Epithelial cell of proximal tubule (primary cell): ENCODE data around the gene ACTG1. TPM values are rescaled to one million over a fixed set of nuclear protein-coding genes. Genes with fewer than 3 reads are reported as not detected.

Source experiments
- DNase-seq: peaks from one replicate; pipeline ENCODE4 v3.0.0-alpha.2; 2011; ENCODE audit warnings: low read depth
- H3K4me3 ChIP-seq: 2 replicates; pipeline ENCODE4 v1.5.1; 2011; ENCODE audit warnings: low read depth, mild to moderate bottlenecking, low read length
- total RNA-seq: library from RNA; depleted of rRNA; stranded (reverse); fragments of >200 nt; gene quantifications from 2 replicates; pipeline ENCODE4 v1.2.3, GENCODE V29; 2015
- TF ChIP-seq, protein P1 (sequence below): conservative IDR thresholded peaks from 2 replicates; pipeline ENCODE4 v1.5.1; 2012; ENCODE audit warnings: low read depth, mild to moderate bottlenecking, low read length

The ACTG1 gene
- total RNA-seq, 1 donor from 2014 or later, result 8,322 TPM

GRCh38 chr17:81509972-81510784 is 2.4 kb downstream of the ACTG1 start:
- DNase-seq, result no peak

DNA sequence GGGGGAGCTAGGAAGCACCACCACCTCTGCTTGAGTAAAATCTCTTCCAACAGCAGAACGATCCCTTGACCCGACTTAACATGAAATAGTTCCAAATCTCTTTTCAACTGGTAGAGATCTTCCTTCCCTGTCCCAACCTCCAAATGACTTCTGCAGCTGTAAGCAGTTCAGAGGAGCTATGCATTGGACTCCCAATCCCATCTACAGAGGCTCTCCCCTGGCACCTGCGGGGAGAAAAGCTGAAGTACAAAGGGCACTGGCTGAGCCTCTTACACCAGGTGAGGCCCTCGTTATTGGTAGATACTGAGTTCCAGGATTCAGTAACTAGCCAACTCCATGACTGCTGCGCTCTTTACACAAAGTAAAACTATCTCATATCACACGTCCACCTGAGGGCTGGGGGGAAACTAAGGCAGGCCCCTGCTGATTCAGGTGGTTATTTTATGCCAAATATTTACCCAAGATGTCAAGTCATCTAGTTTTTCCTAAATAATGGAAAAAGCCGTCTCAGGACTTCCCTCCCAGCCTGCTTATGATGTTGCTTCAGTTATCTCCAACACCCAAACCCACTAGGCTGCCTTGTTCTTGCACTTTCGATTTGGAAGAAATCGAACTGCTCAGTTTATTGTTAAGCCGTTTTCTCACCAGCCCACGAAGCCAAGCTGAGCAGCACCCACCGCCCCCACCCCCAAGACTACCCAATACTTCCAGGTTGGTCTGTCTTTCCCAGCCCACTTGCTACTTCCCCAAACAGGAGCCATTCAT is 3.2 kb downstream of the ACTG1 start:
- H3K4me3 ChIP-seq, result peak overlapping the region; percentile 89
- DNase-seq, result no peak
- TF ChIP-seq, protein P1, sequence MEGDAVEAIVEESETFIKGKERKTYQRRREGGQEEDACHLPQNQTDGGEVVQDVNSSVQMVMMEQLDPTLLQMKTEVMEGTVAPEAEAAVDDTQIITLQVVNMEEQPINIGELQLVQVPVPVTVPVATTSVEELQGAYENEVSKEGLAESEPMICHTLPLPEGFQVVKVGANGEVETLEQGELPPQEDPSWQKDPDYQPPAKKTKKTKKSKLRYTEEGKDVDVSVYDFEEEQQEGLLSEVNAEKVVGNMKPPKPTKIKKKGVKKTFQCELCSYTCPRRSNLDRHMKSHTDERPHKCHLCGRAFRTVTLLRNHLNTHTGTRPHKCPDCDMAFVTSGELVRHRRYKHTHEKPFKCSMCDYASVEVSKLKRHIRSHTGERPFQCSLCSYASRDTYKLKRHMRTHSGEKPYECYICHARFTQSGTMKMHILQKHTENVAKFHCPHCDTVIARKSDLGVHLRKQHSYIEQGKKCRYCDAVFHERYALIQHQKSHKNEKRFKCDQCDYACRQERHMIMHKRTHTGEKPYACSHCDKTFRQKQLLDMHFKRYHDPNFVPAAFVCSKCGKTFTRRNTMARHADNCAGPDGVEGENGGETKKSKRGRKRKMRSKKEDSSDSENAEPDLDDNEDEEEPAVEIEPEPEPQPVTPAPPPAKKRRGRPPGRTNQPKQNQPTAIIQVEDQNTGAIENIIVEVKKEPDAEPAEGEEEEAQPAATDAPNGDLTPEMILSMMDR, result no peak

More at GRCh38 chr17:81509972-81510784, 2.4 kb downstream of the ACTG1 start:
- peak overlapping the region; percentile 89 for H3K4me3 ChIP-seq
- TF ChIP-seq, protein P1, result no peak

- DNase-seq, result no peak
Observed at GRCh38 chr17:81508639-81509206, 3.9 kb downstream of the ACTG1 start.

GRCh38 chr17:81503619-81504018 is 9.0 kb downstream of the ACTG1 start:
- no peak for DNase-seq
- TF ChIP-seq, protein P1, result no peak
- no peak overlapping the region for H3K4me3 ChIP-seq

More at GRCh38 chr17:81508639-81509206, 3.9 kb downstream of the ACTG1 start:
- H3K4me3 ChIP-seq, result peak overlapping the region; percentile 89
- TF ChIP-seq, protein P1, result no peak

DNA sequence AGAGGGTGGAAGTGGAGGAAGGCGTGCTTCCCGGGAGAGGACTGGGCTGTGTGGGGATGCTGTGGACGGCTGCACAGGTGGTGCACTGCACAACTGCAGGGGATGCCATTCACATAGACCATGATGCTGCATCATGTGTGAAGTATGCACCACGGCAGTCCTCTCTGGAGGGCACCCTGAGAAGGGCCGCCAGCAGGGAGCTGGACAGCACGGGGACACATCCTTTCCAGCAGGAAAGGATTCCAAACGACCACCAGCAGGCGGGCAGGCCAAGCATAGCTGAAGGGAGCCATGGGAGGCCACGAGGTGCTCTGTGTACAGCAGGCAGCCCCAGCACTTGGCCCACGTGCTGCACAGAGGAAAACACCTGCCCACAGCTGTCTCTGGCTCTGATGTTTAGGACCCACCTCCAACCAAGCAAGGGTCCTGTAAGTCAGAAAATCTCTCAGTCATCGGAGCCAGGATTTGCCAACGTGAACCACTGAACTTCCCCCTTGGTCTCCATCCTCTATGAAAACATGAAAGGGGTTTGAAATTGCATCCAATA is 10.1 kb downstream of the ACTG1 start:
- no peak for DNase-seq
- no peak overlapping the region for H3K4me3 ChIP-seq
- TF ChIP-seq, protein P1, result no peak

DNA sequence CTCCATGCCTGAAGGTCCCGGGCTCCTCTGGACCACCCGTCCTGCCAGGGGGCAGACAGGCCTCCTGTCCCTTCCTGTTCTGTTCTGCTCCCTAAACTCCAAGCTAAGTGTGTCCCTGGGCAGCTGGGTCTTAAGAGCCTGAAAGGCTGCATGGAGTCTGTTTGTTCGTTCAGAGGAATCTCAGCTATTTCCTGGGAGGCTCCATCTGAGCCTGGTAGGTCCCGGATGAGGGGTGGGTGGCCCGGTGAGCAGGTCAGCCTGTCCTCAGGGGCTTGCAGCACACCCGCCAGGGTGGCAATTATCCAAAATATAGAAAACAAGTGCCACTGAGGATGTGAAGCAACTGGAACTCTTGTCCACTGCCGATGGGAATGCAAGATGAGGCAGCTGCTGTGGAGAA is 12.6 kb downstream of the ACTG1 start:
- TF ChIP-seq, protein P1, result no peak
- no peak for DNase-seq
- H3K4me3 ChIP-seq, result no peak overlapping the region
